Lung microvascular endothelial cell (primary cell): ENCODE data around the gene NFKBIZ. TPM values are rescaled to one million over a fixed set of nuclear protein-coding genes. Genes with fewer than 3 reads are reported as not detected.

Experiments used
- total RNA-seq: library from RNA; depleted of rRNA; stranded (reverse); fragments of >200 nt; gene quantifications from 2 replicates; pipeline ENCODE4 v1.2.1, GENCODE V29; 2014

Gene NFKBIZ
- total RNA-seq, 1 donor from 2014 or later: 8.9 TPM

Other genes starting within 250 kb of the NFKBIZ start
- gene ZBTB11, start 172.4 kb upstream of the NFKBIZ start, total RNA-seq: 12.2 and 18.5 TPM in 2 replicates
- 2,417 and 3,012 TPM in 2 replicates for gene RPL24, start 162.8 kb upstream of the NFKBIZ start, total RNA-seq
- 4.8 and 5.7 TPM in 2 replicates for gene CEP97, start 124.9 kb upstream of the NFKBIZ start, total RNA-seq
- gene NXPE3, start 70.3 kb upstream of the NFKBIZ start, total RNA-seq: 6.3 and 6.5 TPM in 2 replicates